Lower leg skin (tissue), 3 donors: ENCODE results near the gene HTR1D.

Experiments
- POLR2A ChIP-seq, 2 donors: fragments of 450-650 bp; IDR thresholded peaks; one replicate each; pipeline ENCODE4 v1.6.1; 2016 to 2017; ENCODE audit warnings: antibody characterized with exemption in 2 of 2, mild to moderate bottlenecking in 1 of 2, moderate library complexity in 1 of 2
- TF ChIP-seq, protein P1 (sequence below), 3 donors: fragments of 450-650 bp; IDR thresholded peaks; one replicate each; pipeline ENCODE4 v1.5.1; 2016; ENCODE audit warnings: antibody characterized with exemption in 3 of 3, mild to moderate bottlenecking in 3 of 3, moderate library complexity in 2 of 3

DNA sequence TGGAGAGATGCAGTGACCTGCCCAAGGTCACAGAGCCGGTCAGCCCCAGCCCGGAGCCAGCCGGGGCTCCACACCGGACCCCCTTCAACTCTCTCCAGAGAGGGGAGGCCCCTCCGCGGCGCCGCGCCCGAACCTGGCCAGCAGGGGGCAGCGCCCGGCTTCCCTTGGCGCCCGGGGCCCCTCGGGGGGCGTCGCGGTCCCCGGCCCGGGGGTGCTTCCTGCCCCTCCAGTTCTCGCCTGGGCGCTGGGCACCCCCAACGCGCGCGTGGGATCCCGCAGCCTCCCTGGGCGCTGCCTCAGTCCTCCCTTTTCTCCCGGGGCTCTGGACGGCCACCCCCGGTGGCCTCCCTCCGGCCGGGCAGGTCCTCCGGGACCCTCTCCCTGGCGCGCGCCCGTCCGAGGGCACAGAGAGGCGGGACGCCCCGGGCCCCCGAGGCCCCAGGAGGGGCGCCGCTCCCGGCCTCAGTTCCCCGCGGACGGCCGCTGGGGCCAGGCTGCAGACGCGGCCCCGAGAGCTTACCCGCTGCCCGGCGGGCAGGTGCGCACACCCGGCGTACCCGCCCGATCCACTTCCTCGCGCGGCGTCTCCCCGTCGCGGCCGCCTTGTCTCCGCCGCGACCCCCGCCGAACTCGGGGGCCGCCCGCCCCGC lies 406 bp downstream of the HTR1D start:
- TF ChIP-seq, protein P1, sequence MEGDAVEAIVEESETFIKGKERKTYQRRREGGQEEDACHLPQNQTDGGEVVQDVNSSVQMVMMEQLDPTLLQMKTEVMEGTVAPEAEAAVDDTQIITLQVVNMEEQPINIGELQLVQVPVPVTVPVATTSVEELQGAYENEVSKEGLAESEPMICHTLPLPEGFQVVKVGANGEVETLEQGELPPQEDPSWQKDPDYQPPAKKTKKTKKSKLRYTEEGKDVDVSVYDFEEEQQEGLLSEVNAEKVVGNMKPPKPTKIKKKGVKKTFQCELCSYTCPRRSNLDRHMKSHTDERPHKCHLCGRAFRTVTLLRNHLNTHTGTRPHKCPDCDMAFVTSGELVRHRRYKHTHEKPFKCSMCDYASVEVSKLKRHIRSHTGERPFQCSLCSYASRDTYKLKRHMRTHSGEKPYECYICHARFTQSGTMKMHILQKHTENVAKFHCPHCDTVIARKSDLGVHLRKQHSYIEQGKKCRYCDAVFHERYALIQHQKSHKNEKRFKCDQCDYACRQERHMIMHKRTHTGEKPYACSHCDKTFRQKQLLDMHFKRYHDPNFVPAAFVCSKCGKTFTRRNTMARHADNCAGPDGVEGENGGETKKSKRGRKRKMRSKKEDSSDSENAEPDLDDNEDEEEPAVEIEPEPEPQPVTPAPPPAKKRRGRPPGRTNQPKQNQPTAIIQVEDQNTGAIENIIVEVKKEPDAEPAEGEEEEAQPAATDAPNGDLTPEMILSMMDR (IDR thresholded peaks at IDR 0.05) = no peak
- no peak for TF ChIP-seq POLR2A (IDR thresholded peaks at IDR 0.05)
